GM12875 (cell line): ENCODE measurements around the gene SETD1A.

Experiments used
- H3K4me3 ChIP-seq: one replicate; pipeline ENCODE4 v1.5.1; 2011; ENCODE audit warnings: low read depth, low read length, control low read depth
- TF ChIP-seq, protein P1 (sequence below): IDR thresholded peaks from 2 replicates; pipeline ENCODE4 v1.5.1; 2011; ENCODE audit warnings: low read depth, mild to moderate bottlenecking, control low read depth, inconsistent platforms, low read length, moderate library complexity, borderline replicate concordance; ENCODE audit not compliant: insufficient read depth

Gene SETD1A

DNA sequence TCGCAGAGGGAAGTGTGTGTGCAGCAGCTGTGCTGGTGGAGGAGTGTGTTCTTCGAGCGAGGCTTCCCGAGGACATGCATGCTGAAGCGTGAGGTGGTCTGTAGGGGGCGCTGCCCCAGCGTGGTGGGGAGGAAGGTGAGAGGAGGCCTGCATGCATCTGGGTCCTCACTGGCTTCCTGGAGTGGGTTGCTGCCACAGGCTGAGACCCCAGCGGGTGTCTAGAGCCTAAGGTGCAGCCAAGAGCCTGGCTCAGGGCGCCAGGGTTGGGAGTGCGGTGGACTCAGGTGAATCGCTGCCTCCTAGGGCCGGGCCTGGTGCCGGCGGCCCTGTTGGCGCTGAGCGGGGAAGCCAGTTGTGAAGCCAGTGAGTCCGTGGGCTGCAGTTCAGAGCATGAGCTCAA is 19.9 kb downstream of the SETD1A start:
- H3K4me3 ChIP-seq: no peak overlapping the region
- TF ChIP-seq, protein P1, sequence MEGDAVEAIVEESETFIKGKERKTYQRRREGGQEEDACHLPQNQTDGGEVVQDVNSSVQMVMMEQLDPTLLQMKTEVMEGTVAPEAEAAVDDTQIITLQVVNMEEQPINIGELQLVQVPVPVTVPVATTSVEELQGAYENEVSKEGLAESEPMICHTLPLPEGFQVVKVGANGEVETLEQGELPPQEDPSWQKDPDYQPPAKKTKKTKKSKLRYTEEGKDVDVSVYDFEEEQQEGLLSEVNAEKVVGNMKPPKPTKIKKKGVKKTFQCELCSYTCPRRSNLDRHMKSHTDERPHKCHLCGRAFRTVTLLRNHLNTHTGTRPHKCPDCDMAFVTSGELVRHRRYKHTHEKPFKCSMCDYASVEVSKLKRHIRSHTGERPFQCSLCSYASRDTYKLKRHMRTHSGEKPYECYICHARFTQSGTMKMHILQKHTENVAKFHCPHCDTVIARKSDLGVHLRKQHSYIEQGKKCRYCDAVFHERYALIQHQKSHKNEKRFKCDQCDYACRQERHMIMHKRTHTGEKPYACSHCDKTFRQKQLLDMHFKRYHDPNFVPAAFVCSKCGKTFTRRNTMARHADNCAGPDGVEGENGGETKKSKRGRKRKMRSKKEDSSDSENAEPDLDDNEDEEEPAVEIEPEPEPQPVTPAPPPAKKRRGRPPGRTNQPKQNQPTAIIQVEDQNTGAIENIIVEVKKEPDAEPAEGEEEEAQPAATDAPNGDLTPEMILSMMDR: peak; percentile 43; the same call in 1 of the 2 replicates

DNA sequence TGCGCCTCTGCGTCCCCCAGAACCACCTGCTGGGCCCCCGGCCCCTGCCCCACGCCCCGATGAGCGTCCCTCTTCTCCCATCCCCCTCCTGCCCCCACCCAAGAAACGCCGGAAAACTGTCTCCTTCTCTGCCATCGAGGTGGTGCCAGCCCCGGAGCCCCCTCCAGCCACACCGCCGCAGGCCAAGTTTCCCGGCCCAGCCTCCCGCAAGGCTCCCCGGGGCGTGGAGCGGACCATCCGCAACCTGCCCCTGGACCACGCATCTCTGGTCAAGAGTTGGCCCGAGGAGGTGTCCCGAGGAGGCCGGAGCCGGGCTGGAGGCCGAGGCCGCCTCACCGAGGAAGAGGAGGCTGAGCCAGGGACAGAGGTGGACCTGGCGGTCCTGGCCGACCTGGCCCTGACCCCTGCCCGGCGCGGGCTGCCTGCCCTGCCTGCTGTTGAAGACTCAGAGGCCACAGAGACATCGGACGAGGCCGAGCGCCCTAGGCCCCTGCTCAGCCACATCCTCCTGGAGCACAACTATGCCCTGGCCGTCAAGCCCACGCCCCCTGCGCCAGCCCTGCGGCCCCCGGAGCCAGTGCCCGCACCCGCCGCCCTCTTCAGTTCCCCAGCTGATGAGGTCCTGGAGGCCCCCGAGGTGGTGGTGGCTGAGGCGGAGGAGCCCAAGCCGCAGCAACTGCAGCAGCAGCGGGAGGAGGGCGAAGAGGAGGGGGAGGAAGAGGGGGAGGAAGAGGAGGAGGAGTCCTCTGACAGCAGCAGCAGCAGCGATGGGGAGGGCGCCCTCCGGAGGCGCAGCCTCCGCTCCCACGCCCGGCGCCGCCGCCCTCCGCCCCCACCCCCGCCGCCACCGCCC is 21.8 kb downstream of the SETD1A start:
- no peak overlapping the region for H3K4me3 ChIP-seq
- TF ChIP-seq, protein P1: no peak

DNA sequence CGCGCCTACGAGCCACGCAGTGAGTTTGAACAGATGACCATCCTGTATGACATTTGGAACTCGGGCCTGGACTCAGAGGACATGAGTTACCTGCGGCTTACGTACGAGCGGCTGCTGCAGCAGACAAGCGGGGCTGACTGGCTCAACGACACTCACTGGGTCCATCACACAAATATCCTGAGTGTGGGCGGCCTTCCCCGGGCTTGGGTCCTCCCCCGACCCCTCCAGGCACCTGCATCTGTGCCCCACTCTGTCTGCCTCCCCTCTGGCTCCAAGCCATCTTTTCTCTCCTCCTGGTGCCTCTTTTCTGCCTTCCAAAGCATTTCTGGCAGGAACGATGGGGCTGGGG is 22.4 kb downstream of the SETD1A start:
- TF ChIP-seq, protein P1: no peak
- H3K4me3 ChIP-seq: no peak overlapping the region

DNA sequence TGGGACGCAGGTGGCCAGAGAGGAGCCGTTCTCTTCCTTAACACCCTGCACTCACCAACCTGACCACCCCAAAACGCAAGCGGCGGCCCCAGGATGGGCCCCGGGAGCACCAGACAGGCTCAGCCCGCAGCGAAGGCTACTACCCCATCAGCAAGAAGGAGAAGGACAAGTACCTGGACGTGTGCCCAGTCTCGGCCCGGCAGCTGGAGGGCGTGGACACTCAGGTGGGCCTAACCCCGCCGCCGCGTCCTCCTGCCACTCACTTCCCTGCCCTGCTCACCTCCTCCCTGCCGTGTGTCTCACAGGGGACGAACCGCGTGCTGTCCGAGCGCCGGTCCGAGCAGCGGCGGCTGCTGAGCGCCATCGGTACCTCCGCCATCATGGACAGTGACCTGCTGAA is 22.9 kb downstream of the SETD1A start:
- TF ChIP-seq, protein P1: no peak
- no peak overlapping the region for H3K4me3 ChIP-seq

DNA sequence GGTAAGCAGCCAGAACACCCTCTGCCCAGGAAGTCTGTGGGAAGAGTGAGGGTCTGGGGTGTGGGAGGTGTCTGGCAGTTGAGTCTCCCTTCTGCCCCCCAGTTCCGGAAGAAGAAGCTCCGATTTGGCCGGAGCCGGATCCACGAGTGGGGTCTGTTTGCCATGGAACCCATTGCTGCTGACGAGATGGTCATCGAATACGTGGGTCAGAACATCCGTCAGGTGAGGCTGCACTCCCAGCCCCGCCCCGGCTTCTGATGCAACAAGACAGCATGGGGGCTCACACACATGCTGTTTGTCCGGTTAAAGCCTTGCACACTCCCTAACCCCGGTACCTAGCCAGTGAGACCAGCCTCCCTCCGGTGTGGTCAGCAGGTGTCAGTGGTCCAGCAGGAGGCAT is 23.4 kb downstream of the SETD1A start:
- H3K4me3 ChIP-seq: no peak overlapping the region
- TF ChIP-seq, protein P1: no peak

DNA sequence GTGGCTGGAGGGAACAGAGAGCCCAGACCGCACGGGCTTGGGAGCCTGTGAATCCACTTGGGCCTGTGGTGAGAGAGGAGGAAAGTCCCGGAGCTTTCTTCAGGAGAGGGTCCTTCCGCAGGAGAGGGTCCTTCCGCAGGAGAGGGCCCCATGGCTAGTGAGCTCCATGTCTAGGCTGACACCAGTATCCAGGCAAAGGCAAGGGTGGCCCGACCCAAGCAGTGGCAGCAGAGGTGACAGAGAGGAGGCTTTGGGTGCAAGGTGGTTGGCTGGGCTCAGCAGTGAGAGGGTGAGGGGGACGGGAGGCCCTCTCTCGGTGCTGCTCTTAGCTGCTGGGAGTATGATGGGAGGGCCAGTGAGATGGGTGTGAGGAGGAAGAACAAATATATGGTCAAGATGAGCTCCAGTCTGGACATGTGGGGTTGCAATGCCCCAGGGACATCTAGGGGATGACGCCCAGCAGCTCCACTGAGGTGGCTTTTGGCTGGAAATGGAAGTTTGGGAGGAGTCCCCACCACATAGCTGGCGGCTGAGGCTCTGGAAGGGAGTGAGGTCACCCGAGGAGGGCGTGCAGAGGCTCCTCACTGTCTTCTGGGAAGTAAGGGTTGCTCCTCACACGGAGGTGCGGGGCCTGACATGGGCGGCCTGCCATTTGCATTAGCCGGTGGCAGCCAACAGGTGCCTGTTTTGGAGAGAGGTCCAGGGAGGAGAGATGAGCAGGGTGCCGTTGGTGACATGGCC is 25.2 kb downstream of the SETD1A start:
- no peak overlapping the region for H3K4me3 ChIP-seq
- TF ChIP-seq, protein P1: no peak
